ENCODE measurements around the gene EFCAB5. TPM values are rescaled to one million over a fixed set of nuclear protein-coding genes. Genes with fewer than 3 reads are reported as not detected.
"Not testable (repeated sequence)": the region's sequence is repeated elsewhere in the genome, so short reads cannot be mapped to it uniquely, and the experiment has no call there.

EFCAB5 gene
- total RNA-seq, 1 experiment from 2014 or later, result 0.07 TPM

DNA sequence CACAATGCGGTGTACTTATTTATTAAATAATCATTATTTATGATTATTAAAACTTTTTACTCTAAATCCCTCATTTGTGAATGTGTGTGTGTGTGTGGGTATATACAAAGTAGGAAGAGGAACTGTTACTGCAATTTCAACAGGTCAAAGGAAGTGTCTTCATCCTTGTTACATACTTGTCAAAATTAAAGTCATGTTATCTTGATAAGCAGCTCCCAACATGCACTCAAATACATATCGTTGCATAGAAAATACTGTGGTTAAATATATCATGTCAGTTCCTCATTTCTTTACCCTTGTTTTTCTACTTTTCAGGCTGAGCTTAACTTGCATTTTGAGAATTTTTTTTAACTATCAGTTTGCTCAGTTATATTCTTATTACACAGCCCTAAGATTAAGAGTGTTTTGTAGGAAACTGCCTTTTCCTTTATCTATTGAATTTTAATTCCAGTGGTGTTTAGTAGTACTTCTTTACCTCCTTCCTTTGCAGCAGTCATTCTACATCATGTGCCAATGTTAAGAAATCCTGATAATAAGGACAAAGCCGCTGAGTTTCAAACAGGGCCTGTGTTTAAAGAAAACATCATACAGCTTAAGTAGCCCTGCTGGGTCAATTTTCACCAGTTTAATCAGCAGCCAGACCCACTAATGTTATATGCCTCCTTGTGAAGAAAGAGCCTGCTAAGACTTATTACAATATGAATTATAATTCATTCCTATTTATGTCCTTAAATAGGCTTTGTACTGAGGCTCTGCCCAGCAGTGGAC lies 7.2 kb downstream of the EFCAB5 start:
- Histone ChIP-seq H3K4me2 (ENCODE audit: low read depth, low read length, poor library complexity, severe bottlenecking) (peak overlapping the region; percentile 39), H3K4me1 (ENCODE audit: low read length) (peaks cover 13% of the 10 kb centered on the region), H3K9me3 (ENCODE audit: low read length) (no peaks in the 10 kb centered on the region), H3K79me2 (ENCODE audit: low read length) (no peaks in the 10 kb centered on the region), H3K9me2 (replicated peaks; ENCODE audit: insufficient read depth, low read length) (no peaks in the 10 kb centered on the region), H2AFZ (ENCODE audit: low read length) (peak overlapping the region; percentile 56; the same call in 1 of the 2 replicates), H3K27me3 (ENCODE audit: low read length) (no peaks in the 10 kb centered on the region), H3K36me3 (ENCODE audit: insufficient read depth, low read length) (no peaks in the 10 kb centered on the region), H3K4me3 (ENCODE audit: low read length) (no peak overlapping the region), H3K9ac (ENCODE audit: low read length) (no peak overlapping the region), H3K27ac (ENCODE audit: low read length) (no peak overlapping the region), H4K20me1 (ENCODE audit: insufficient read depth, low read depth, low read length) (no peaks in the 10 kb centered on the region)
- DNase-seq, result peak; percentile 47

- Histone ChIP-seq H3K79me2 (ENCODE audit: low read length) (no peaks in the 10 kb centered on the region), H3K4me3 (ENCODE audit: low read length) (no peak overlapping the region), H3K9me2 (replicated peaks; ENCODE audit: insufficient read depth, low read length) (no peaks in the 10 kb centered on the region), H3K27me3 (ENCODE audit: low read length) (no peaks in the 10 kb centered on the region), H3K36me3 (ENCODE audit: insufficient read depth, low read length) (no peaks in the 10 kb centered on the region), H3K27ac (ENCODE audit: low read length) (no peak overlapping the region), H3K4me2 (ENCODE audit: low read depth, low read length, poor library complexity, severe bottlenecking) (no peak overlapping the region), H2AFZ (ENCODE audit: low read length) (no peak overlapping the region), H4K20me1 (ENCODE audit: insufficient read depth, low read depth, low read length) (no peaks in the 10 kb centered on the region), H3K9ac (ENCODE audit: low read length) (no peak overlapping the region), H3K9me3 (ENCODE audit: low read length) (no peaks in the 10 kb centered on the region), H3K4me1 (ENCODE audit: low read length) (peaks cover 13% of the 10 kb centered on the region)
- no peak for DNase-seq
Measured at GRCh38 chr17:29949696-29950095, 8.3 kb downstream of the EFCAB5 start.

- Histone ChIP-seq H4K20me1 (ENCODE audit: insufficient read depth, low read depth, low read length) (no peaks in the 10 kb centered on the region), H3K4me2 (ENCODE audit: low read depth, low read length, poor library complexity, severe bottlenecking) (no peak overlapping the region), H3K9ac (ENCODE audit: low read length) (no peak overlapping the region), H3K4me1 (ENCODE audit: low read length) (no peaks in the 10 kb centered on the region), H3K27ac (ENCODE audit: low read length) (no peak overlapping the region), H3K4me3 (ENCODE audit: low read length) (no peak overlapping the region), H3K36me3 (ENCODE audit: insufficient read depth, low read length) (no peaks in the 10 kb centered on the region), H3K79me2 (ENCODE audit: low read length) (no peaks in the 10 kb centered on the region), H3K9me2 (replicated peaks; ENCODE audit: insufficient read depth, low read length) (no peaks in the 10 kb centered on the region), H3K9me3 (ENCODE audit: low read length) (no peaks in the 10 kb centered on the region), H2AFZ (ENCODE audit: low read length) (no peak overlapping the region), H3K27me3 (ENCODE audit: low read length) (no peaks in the 10 kb centered on the region)
- DNase-seq, result peak; percentile 47
Measured at GRCh38 chr17:29954405-29954804, 13.0 kb downstream of the EFCAB5 start.

DNA sequence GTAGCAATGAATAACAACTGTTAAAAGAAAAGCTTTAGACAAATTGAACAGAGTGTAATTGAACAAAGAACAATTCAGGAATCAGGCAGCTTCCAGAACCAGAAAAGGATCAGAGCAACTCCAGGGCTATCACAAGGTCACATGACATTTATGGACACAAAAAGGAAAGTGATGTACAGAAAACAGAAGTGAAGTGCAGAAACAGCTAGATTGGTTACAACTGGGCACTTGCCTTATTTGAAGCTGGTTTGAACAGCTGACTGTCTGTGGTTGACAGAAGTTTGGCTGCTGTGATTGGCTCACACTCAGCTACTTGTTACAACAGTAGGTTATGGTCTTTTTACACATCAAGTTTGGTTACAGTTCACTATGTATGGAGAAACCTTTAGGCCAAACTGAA lies 14.8 kb downstream of the EFCAB5 start:
- no peaks in the 10 kb centered on the region for H4K20me1 ChIP-seq (ENCODE audit: insufficient read depth, low read depth, low read length)
- H3K79me2 ChIP-seq (ENCODE audit: low read length), result no peaks in the 10 kb centered on the region
- H2AFZ ChIP-seq (ENCODE audit: low read length), result no peak overlapping the region
- no peak overlapping the region for H3K4me3 ChIP-seq (ENCODE audit: low read length)
- no peak overlapping the region for H3K27ac ChIP-seq (ENCODE audit: low read length)
- H3K36me3 ChIP-seq (ENCODE audit: insufficient read depth, low read length), result no peaks in the 10 kb centered on the region
- H3K9me3 ChIP-seq (ENCODE audit: low read length), result no peaks in the 10 kb centered on the region
- H3K27me3 ChIP-seq (ENCODE audit: low read length), result no peaks in the 10 kb centered on the region
- no peak overlapping the region for H3K9ac ChIP-seq (ENCODE audit: low read length)
- H3K9me2 ChIP-seq (replicated peaks; ENCODE audit: insufficient read depth, low read length), result no peaks in the 10 kb centered on the region
- no peaks in the 10 kb centered on the region for H3K4me1 ChIP-seq (ENCODE audit: low read length)
- no peak for DNase-seq
- H3K4me2 ChIP-seq (ENCODE audit: low read depth, low read length, poor library complexity, severe bottlenecking), result no peak overlapping the region

DNA sequence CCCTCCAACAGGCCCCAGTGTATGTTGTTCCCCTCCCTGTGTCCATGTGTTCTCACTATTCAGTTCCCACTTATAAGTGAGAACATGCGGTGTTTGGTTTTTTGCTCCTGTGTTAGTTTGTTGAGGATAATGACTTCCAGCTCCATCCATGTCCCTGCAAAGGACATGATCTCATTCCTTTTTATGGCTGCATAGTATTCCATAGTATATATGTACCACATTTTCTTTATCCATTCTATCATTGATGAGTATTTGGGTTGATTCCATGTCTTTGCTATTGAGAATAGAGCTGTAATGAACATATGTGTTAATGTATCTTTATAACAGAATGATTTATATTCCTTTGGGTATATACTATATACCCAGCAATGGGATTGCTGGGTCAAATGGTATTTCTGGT lies 16.1 kb downstream of the EFCAB5 start:
- H3K27ac ChIP-seq (ENCODE audit: low read length); DNase-seq; H3K27me3 ChIP-seq (ENCODE audit: low read length); H3K36me3 ChIP-seq (ENCODE audit: insufficient read depth, low read length); H4K20me1 ChIP-seq (ENCODE audit: insufficient read depth, low read depth, low read length); H3K4me3 ChIP-seq (ENCODE audit: low read length); H3K9ac ChIP-seq (ENCODE audit: low read length); H3K4me2 ChIP-seq (ENCODE audit: low read depth, low read length, poor library complexity, severe bottlenecking); H3K79me2 ChIP-seq (ENCODE audit: low read length); H3K9me2 ChIP-seq (replicated peaks; ENCODE audit: insufficient read depth, low read length); H3K4me1 ChIP-seq (ENCODE audit: low read length); H3K9me3 ChIP-seq (ENCODE audit: low read length); H2AFZ ChIP-seq (ENCODE audit: low read length): not testable (repeated sequence)

- Histone ChIP-seq H3K9me3 (ENCODE audit: low read length) (no peaks in the 10 kb centered on the region), H3K79me2 (ENCODE audit: low read length) (no peaks in the 10 kb centered on the region), H3K4me3 (ENCODE audit: low read length) (no peak overlapping the region), H2AFZ (ENCODE audit: low read length) (no peak overlapping the region), H3K9me2 (replicated peaks; ENCODE audit: insufficient read depth, low read length) (no peaks in the 10 kb centered on the region), H3K4me1 (ENCODE audit: low read length) (no peaks in the 10 kb centered on the region), H3K9ac (ENCODE audit: low read length) (no peak overlapping the region), H3K36me3 (ENCODE audit: insufficient read depth, low read length) (no peaks in the 10 kb centered on the region), H3K27ac (ENCODE audit: low read length) (no peak overlapping the region), H4K20me1 (ENCODE audit: insufficient read depth, low read depth, low read length) (no peaks in the 10 kb centered on the region), H3K4me2 (ENCODE audit: low read depth, low read length, poor library complexity, severe bottlenecking) (no peak overlapping the region), H3K27me3 (ENCODE audit: low read length) (no peaks in the 10 kb centered on the region)
- DNase-seq, result no peak
Measured at GRCh38 chr17:29958947-29959657, 17.7 kb downstream of the EFCAB5 start.

DNA sequence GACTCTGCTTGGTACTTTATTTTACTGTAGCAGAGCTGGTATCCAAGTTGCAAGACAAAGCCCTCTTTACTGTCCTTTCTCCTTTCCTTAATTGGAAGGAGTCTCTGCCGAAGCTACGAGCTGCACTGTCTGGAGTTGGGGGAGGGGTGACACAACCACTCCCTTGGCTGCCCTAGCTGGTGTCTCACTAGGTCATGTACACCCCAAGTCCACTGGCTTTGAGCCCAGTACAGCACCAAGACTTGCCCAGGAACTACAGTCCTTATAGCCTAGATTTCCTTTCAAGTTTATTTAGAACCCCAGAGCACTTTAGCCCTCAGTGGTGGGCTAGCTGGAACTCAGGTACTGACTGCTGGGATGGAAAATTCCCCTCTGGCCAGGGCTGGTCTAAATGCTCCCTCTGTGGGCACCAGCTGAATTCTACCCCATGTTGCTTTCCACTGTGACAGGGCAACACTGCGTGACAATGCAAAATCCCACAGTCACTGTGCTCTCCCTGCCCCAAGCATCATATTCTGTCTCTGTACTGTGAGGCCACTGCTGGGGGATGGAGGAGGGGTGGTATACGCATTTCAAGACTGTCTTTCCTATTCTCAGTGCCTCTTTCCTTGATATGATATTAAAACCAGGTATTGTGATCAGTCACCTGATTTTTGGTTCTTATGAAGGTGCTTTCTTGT lies 18.4 kb downstream of the EFCAB5 start:
- Histone ChIP-seq H4K20me1 (ENCODE audit: insufficient read depth, low read depth, low read length) (no peaks in the 10 kb centered on the region), H3K79me2 (ENCODE audit: low read length) (no peaks in the 10 kb centered on the region), H3K4me3 (ENCODE audit: low read length) (no peak overlapping the region), H3K9ac (ENCODE audit: low read length) (no peak overlapping the region), H3K9me3 (ENCODE audit: low read length) (no peaks in the 10 kb centered on the region), H3K27me3 (ENCODE audit: low read length) (no peaks in the 10 kb centered on the region), H3K27ac (ENCODE audit: low read length) (no peak overlapping the region), H3K4me1 (ENCODE audit: low read length) (no peaks in the 10 kb centered on the region), H2AFZ (ENCODE audit: low read length) (no peak overlapping the region), H3K36me3 (ENCODE audit: insufficient read depth, low read length) (no peaks in the 10 kb centered on the region), H3K9me2 (replicated peaks; ENCODE audit: insufficient read depth, low read length) (no peaks in the 10 kb centered on the region), H3K4me2 (ENCODE audit: low read depth, low read length, poor library complexity, severe bottlenecking) (no peak overlapping the region)
- no peak for DNase-seq

GRCh38 chr17:29962656-29963055 lies 21.2 kb downstream of the EFCAB5 start:
- H3K4me1 ChIP-seq (ENCODE audit: low read length), result no peaks in the 10 kb centered on the region
- H3K27me3 ChIP-seq (ENCODE audit: low read length), result no peaks in the 10 kb centered on the region
- no peaks in the 10 kb centered on the region for H3K9me2 ChIP-seq (replicated peaks; ENCODE audit: insufficient read depth, low read length)
- no peak overlapping the region for H3K9ac ChIP-seq (ENCODE audit: low read length)
- DNase-seq, result no peak
- H3K4me3 ChIP-seq (ENCODE audit: low read length), result no peak overlapping the region
- no peaks in the 10 kb centered on the region for H3K36me3 ChIP-seq (ENCODE audit: insufficient read depth, low read length)
- no peak overlapping the region for H3K4me2 ChIP-seq (ENCODE audit: low read depth, low read length, poor library complexity, severe bottlenecking)
- H3K9me3 ChIP-seq (ENCODE audit: low read length), result no peaks in the 10 kb centered on the region
- H2AFZ ChIP-seq (ENCODE audit: low read length), result no peak overlapping the region
- H3K79me2 ChIP-seq (ENCODE audit: low read length), result no peaks in the 10 kb centered on the region
- no peaks in the 10 kb centered on the region for H4K20me1 ChIP-seq (ENCODE audit: insufficient read depth, low read depth, low read length)
- H3K27ac ChIP-seq (ENCODE audit: low read length), result no peak overlapping the region
